GM12878 (cell line): ENCODE measurements around the gene MACROD2. TPM values are rescaled to one million over a fixed set of nuclear protein-coding genes. Genes with fewer than 3 reads are reported as not detected.

ENCODE experiments used
- GABPA ChIP-seq: IDR thresholded peaks from 2 replicates; pipeline ENCODE4 v1.6.1; 2014; ENCODE audit warnings: antibody characterized with exemption, low read depth, mild to moderate bottlenecking, inconsistent platforms
- KAT2A ChIP-seq: conservative IDR thresholded peaks from 2 replicates; pipeline ENCODE4 v1.6.1; 2011; ENCODE audit warnings: low read depth, low read length; ENCODE audit not compliant: control insufficient read depth
- LARP7 ChIP-seq: fragments of 450-650 bp; IDR thresholded peaks from 2 replicates; pipeline ENCODE4 v1.6.1; 2017; ENCODE audit warnings: mild to moderate bottlenecking
- MEF2A ChIP-seq: IDR thresholded peaks from 2 replicates; pipeline ENCODE4 v1.6.1; 2011; ENCODE audit warnings: low read depth, mild to moderate bottlenecking, low read length, moderate library complexity; ENCODE audit not compliant: insufficient read depth
- MYC ChIP-seq: IDR thresholded peaks from 2 replicates; pipeline ENCODE4 v1.6.1; 2011; ENCODE audit warnings: mild to moderate bottlenecking, low read length, moderate library complexity, inconsistent platforms; ENCODE audit not compliant: insufficient read depth, insufficient replicate concordance, insufficient read length, severe bottlenecking
- NBN ChIP-seq: fragments of 450-650 bp; IDR thresholded peaks from 2 replicates; pipeline ENCODE4 v1.6.1; 2016
- NFXL1 ChIP-seq: fragments of 450-650 bp; IDR thresholded peaks from 2 replicates; pipeline ENCODE4 v1.6.1; 2017; ENCODE audit warnings: antibody characterized with exemption, mild to moderate bottlenecking, borderline replicate concordance
- RB1 ChIP-seq: fragments of 450-650 bp; formaldehyde crosslinking; IDR thresholded peaks from 2 replicates; pipeline ENCODE4 v1.6.1; 2017; ENCODE audit warnings: mild to moderate bottlenecking, borderline replicate concordance
- RCOR1 ChIP-seq: conservative IDR thresholded peaks from 2 replicates; pipeline ENCODE4 v1.6.1; 2012; ENCODE audit warnings: low read depth, low read length, improper control_type of control experiment
- SMARCA5 ChIP-seq: fragments of 450-650 bp; IDR thresholded peaks from 2 replicates; pipeline ENCODE4 v1.6.1; 2017; ENCODE audit warnings: mild to moderate bottlenecking
- SREBF1 ChIP-seq: IDR thresholded peaks from 2 replicates; pipeline ENCODE4 v1.6.1; 2012; ENCODE audit warnings: mild to moderate bottlenecking, low read length
- TAF1 ChIP-seq: IDR thresholded peaks from 2 replicates; pipeline ENCODE4 v1.6.1; 2011; ENCODE audit warnings: mild to moderate bottlenecking, low read depth, low read length, borderline replicate concordance
- TARDBP ChIP-seq: IDR thresholded peaks from 2 replicates; pipeline ENCODE4 v1.6.1; 2016; ENCODE audit warnings: borderline replicate concordance
- ZBTB40 ChIP-seq: fragments of 450-650 bp; IDR thresholded peaks from 2 replicates; pipeline ENCODE4 v1.6.1; 2016; ENCODE audit warnings: mild to moderate bottlenecking, moderate library complexity, borderline replicate concordance
- ZNF217 ChIP-seq: fragments of 450-650 bp; IDR thresholded peaks from 2 replicates; pipeline ENCODE4 v1.6.1; 2017; ENCODE audit warnings: antibody characterized with exemption, mild to moderate bottlenecking
- ZNF24 ChIP-seq: fragments of 450-650 bp; IDR thresholded peaks from 2 replicates; pipeline ENCODE4 v1.6.1; 2017; ENCODE audit warnings: antibody characterized with exemption, mild to moderate bottlenecking
- ZNF274 ChIP-seq: IDR thresholded peaks from one replicate; pipeline ENCODE4 v1.8.0; 2011; ENCODE audit not compliant: insufficient read length, insufficient read depth
- polyA plus RNA-seq, 11 experiments: library from polyadenylated mRNA; depleted of rRNA in 4 of 11; unstranded in 6 of 11; stranded (reverse) in 5 of 11; fragments of >200 nt; fragmentation: Nextera tagmentation in 4 of 11; fragmentation: Illumina TruSeq in 1 of 11; extraction: Ambion mirVana in 4 of 11; extraction: Trizol in 1 of 11; gene quantifications; 1 replicate in 1 of 11; 2 replicates in 10 of 11; pipeline versions ENCODE4 v1.2.1 to v1.2.3, GENCODE V29; 2011 to 2016; ENCODE audit warnings: inconsistent platforms in 2 of 11, missing spikeins in 2 of 11, low read depth in 1 of 11
- total RNA-seq, 4 experiments: library from RNA; depleted of rRNA in 3 of 4; stranded (reverse); fragments of >200 nt in 3 of 4; fragmentation: Illumina TruSeq in 1 of 4; extraction: Trizol in 1 of 4; gene quantifications; 2 replicates each; pipeline versions ENCODE4 v1.2.1 to v1.2.3, GENCODE V29; 2013 to 2021
- TF ChIP-seq, protein P1 (sequence below): fragments of 450-650 bp; formaldehyde crosslinking; IDR thresholded peaks from 2 replicates; pipeline ENCODE4 v1.4.0; 2020; ENCODE audit warnings: mild to moderate bottlenecking, moderate library complexity
- TF ChIP-seq, protein P2 (sequence below): fragments of 450-650 bp; IDR thresholded peaks from 2 replicates; pipeline ENCODE4 v1.6.1; 2016; ENCODE audit warnings: mild to moderate bottlenecking
- TF ChIP-seq, protein P3 (sequence below): IDR thresholded peaks from 2 replicates; pipeline ENCODE4 v1.6.1; 2011; ENCODE audit warnings: borderline replicate concordance, low read depth, mild to moderate bottlenecking, moderate library complexity, mixed read lengths, low read length; ENCODE audit not compliant: insufficient read depth; ENCODE audit errors: extremely low read length

MACROD2 gene
- total and polyA plus RNA-seq, 10 of the 15 experiments (the other 5 are each of a cell fraction or from before 2014, with no cell fraction given), result 1.1 to 21.5 (median 2.2) TPM

DNA sequence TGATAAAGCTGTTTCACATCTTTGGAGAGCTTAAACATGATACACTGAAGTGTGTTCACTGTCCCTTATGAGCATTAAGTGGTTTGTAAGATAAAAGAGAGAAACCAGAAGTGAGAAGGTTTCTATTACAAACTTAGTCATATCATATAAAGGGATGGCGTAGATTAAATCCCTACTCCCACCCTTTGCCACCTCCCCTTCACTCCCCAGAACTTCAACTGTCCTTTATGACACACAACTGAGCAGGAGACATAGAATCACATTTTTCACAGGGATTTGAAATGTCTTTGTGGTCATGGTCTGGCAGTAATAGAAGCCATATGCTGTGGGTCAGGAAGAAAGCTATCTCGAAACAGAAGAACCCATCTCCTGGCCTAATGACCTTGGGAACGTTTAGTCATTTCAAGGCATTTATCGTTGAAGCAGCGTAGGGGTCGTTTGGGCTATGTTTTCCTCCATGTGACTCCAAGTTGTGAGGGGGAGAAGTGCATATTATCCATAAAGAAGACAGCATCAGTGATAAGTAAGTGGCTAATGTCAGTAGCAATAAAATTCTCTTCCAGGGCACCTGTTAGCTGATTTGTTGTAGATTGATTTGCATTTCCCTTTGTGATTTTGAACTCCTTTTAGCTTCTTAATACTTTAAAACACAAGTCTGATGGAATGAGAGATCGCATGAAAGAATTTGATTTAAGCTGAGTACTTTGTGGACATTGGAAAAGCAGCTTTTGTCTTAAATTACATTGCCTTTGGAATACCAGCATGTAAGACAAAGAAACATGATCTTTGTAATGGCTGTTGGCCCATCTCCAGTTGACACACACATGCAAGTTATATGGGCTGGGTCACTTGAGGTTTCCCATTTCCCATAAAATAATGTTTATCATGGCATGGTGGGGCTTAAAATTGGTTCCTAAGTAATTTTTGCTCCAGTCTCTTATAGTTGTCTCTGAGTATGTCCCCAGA lies 843.6 kb downstream of the MACROD2 start (continued):
- TF ChIP-seq, protein P1, sequence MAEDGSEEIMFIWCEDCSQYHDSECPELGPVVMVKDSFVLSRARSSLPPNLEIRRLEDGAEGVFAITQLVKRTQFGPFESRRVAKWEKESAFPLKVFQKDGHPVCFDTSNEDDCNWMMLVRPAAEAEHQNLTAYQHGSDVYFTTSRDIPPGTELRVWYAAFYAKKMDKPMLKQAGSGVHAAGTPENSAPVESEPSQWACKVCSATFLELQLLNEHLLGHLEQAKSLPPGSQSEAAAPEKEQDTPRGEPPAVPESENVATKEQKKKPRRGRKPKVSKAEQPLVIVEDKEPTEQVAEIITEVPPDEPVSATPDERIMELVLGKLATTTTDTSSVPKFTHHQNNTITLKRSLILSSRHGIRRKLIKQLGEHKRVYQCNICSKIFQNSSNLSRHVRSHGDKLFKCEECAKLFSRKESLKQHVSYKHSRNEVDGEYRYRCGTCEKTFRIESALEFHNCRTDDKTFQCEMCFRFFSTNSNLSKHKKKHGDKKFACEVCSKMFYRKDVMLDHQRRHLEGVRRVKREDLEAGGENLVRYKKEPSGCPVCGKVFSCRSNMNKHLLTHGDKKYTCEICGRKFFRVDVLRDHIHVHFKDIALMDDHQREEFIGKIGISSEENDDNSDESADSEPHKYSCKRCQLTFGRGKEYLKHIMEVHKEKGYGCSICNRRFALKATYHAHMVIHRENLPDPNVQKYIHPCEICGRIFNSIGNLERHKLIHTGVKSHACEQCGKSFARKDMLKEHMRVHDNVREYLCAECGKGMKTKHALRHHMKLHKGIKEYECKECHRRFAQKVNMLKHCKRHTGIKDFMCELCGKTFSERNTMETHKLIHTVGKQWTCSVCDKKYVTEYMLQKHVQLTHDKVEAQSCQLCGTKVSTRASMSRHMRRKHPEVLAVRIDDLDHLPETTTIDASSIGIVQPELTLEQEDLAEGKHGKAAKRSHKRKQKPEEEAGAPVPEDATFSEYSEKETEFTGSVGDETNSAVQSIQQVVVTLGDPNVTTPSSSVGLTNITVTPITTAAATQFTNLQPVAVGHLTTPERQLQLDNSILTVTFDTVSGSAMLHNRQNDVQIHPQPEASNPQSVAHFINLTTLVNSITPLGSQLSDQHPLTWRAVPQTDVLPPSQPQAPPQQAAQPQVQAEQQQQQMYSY (CRISPR knock-in tag), result no peak
- peak; percentile 57; the same call in 1 of the 2 replicates for TF ChIP-seq NBN
- TF ChIP-seq, protein P2, sequence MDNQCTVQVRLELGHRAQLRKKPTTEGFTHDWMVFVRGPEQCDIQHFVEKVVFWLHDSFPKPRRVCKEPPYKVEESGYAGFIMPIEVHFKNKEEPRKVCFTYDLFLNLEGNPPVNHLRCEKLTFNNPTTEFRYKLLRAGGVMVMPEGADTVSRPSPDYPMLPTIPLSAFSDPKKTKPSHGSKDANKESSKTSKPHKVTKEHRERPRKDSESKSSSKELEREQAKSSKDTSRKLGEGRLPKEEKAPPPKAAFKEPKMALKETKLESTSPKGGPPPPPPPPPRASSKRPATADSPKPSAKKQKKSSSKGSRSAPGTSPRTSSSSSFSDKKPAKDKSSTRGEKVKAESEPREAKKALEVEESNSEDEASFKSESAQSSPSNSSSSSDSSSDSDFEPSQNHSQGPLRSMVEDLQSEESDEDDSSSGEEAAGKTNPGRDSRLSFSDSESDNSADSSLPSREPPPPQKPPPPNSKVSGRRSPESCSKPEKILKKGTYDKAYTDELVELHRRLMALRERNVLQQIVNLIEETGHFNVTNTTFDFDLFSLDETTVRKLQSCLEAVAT, result 0 out of 2 replicates have a peak, but pooled peaks have one; percentile 43
- peak; percentile 36; the same call in 1 of the 2 replicates for TF ChIP-seq MEF2A
- TF ChIP-seq TAF1, result no peak
- TF ChIP-seq LARP7, result no peak
- TF ChIP-seq ZBTB40, result no peak
- no peak; the same call in 1 of the 2 replicates for TF ChIP-seq ZNF217
- TF ChIP-seq ZNF24, result peak; percentile 86
- no peak for TF ChIP-seq RCOR1
- TF ChIP-seq GABPA, result no peak
- no peak for TF ChIP-seq TARDBP
- TF ChIP-seq, protein P3, sequence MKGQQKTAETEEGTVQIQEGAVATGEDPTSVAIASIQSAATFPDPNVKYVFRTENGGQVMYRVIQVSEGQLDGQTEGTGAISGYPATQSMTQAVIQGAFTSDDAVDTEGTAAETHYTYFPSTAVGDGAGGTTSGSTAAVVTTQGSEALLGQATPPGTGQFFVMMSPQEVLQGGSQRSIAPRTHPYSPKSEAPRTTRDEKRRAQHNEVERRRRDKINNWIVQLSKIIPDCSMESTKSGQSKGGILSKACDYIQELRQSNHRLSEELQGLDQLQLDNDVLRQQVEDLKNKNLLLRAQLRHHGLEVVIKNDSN, result no peak
- TF ChIP-seq KAT2A, result no peak
- no peak for TF ChIP-seq SMARCA5
- no peak for TF ChIP-seq NFXL1
- no peak for TF ChIP-seq SREBF1
- no peak for TF ChIP-seq RB1
- no peak for TF ChIP-seq MYC
- TF ChIP-seq ZNF274, result no peak
